GM19193 (cell line): Measurements from ENCODE around the gene PTMA.
A peak's percentile ranks its signal among the peaks of the same experiment; 100 is the strongest.

Experiments
- POLR2A ChIP-seq: IDR thresholded peaks from 4 replicates; pipeline ENCODE4 v1.6.1; 2011; ENCODE audit not compliant: insufficient read depth, insufficient read length; ENCODE audit errors: extremely low read depth

PTMA gene

GRCh38 chr2:231716666-231717280 lies 8.4 kb downstream of the PTMA start:
- TF ChIP-seq POLR2A: no peak

DNA sequence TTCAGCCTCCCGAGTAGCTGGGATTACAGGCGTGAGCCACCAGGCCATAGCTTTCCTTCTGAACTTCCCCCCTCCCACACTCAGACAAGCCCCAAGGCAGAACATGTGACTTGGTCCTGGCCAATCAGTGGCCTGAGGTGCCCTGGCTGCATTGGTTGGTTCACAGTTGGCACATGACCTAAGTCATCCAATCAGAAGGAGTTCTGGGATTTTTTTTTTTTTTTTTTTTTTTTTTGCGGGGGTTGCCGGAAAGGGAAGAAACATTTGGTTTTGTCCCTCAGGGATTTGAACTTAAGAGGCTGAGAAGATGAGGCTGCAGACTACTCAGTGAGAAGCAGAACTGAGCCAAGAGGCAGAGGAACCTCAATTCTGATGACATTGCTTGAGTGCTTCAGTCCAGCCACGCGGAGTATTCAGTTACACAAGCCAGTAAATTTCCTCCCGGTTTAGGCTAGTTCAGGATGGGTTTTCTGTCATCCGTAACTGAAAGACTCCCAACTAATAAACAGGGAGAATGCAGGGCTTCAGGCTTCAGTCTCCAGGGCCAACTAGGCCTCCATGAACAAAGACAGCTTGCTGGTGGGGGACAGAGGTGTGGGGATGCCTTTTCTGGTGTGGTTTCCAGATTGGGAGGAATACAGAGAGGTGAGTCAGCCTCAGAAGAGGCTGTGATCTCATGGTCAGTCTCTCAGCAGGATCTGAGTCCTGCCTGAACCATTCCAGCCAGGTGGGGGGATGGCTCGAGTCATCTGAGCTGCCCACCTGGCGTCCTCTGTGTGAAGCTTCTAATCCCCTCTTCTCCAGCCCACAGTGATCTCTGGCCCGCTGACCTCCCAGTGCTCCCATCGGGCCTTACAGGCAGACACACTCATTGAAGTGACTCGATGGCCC lies 9.2 kb downstream of the PTMA start:
- peak; percentile 35 for TF ChIP-seq POLR2A

GRCh38 chr2:231718799-231719198 lies 10.5 kb downstream of the PTMA start:
- no peak for TF ChIP-seq POLR2A

DNA sequence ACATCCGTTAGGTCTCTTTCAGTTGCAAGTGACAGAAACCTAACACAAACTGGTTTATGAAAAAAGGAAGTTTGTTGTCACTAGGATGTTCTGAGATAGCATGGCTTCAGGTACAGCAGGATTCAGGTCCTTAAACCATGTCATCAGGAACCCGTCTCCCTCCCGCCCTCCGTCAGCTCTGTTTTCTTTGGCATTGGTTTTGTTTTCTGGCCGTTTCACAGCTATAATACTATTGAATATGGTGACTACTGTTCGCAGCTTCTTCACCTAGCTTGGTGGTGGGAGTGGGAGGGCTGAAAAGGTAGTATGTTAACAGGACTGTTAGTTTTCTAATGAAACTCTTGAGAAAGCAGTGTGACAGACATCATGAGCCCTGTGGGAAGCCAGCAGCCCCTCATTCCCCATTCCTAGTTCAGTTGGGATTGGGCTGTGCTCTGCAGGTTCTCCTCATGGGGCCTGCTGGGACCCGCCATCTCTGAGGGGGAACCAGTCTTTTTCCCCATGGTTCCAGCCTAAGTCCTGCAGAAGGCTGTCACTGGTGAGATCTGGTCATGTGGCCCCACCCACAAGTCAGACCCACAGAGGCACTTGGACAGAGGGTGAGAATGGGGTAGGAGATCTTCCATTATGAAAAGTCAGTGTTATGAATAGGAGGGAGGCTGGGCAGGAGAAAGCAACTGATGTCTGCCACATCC lies 12.1 kb downstream of the PTMA start:
- no peak for TF ChIP-seq POLR2A

GRCh38 chr2:231720987-231721966 lies 13.0 kb downstream of the PTMA start:
- no peak for TF ChIP-seq POLR2A

DNA sequence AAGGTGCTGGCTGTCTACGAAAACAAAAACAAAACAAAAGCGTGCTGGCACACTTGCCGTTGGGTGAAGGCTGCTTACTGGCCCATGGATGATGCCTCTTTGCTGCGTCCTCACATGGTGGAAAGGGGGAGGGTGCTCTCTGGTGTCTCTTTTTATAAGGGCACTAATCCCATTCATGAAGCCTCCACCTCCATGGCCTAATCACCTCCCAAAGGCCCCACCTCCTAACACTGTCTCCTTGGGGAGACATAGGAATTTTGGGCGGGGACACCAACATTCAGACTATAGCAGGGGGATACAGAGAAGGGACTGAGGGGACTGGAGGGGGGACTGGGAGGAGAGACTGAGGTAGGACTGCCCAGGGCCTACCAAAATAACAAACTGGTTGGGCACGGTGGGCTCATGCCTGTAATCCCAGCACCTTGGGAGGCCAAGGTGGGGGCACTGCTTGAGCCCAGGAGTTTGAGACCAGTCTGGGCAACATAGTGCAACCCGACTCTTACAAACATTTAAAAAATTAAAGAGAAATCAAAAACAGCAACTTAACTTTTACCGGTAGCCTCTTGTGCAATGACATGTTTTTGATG lies 14.5 kb downstream of the PTMA start:
- TF ChIP-seq POLR2A: no peak

DNA sequence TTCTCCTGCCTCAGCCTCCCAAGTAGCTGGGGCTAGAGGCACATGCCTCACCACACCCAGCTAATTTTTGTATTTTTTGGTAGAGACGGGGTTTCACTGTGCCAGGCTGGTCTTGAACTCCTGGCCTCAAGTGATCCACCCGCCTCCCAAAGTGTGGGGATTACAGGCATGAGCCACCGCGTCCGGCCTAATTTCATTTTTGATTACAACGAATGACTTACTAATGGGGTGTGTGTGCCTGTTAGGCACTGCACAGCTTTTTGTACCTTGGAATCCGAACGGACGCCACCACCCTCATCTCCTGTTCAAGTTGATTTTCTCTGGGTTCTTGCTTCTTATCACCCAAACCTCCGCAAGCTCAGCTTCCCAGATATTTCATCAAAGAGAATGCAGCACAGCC lies 17.2 kb downstream of the PTMA start:
- no peak for TF ChIP-seq POLR2A

GRCh38 chr2:231726276-231726675 lies 18.0 kb downstream of the PTMA start:
- no peak for TF ChIP-seq POLR2A

DNA sequence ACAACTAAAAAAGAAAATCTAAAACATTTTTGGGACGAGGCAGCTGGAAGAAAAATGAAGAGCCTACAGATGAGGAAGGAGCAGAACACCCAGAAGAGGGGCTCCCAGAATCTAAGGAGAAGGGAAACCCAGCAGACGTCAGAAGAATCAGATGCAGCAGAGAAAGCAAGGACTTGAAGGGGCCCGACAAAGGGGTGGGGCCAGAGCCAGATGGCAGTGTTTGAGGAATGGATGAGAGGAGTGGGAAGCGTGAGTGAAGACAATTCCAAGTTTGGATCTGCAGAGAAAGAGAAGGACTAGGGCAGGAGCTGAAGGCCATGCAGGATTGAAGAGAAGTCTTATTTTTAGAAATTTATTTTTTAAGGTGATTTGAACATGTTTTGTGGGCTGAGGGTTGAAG lies 19.3 kb downstream of the PTMA start:
- TF ChIP-seq POLR2A: no peak

- TF ChIP-seq POLR2A: no peak
Observed at GRCh38 chr2:231732604-231733003, 24.3 kb downstream of the PTMA start.

GRCh38 chr2:231737761-231738160 lies 29.4 kb downstream of the PTMA start:
- TF ChIP-seq POLR2A: no peak

GRCh38 chr2:231743376-231744116 lies 35.2 kb downstream of the PTMA start:
- TF ChIP-seq POLR2A: no peak

DNA sequence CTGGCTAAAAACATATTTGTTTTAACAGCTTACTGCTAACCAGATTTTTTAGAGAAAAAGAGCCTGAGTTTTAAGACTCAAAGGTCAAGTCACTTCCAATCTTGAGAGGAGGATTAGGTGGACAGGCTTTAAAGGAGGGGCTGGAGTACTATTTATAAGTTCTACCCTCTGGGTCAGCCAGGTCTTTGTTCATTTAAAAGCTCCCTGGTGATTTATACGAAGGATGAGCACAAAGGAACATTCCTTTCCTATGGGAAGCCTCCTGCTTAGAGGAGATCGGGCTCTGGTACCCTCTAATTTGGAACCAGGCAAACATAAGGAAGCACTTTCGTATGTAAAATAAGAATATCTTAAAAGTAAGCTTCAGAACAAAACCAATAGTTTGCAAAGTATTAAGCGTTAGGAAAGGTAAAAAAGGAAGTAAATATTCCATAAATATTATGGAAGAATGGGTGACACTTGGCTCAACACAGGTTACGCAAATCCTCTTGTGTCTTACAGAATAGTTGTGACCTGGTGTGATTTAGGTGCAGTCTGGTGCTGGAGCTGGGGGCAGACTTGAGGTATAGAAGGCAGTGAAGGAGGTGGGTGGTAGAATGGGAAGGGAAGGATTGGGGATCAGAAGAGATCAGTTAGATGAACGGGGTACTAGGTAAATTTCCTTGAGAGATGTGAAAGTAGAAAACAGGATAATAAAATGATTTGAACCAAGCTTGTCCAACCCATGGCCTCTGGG lies 37.1 kb downstream of the PTMA start:
- no peak for TF ChIP-seq POLR2A

- no peak for TF ChIP-seq POLR2A
Observed at GRCh38 chr2:231751042-231751815, 42.9 kb downstream of the PTMA start.
